Measurements from ENCODE around the gene ZNF174.

DNA sequence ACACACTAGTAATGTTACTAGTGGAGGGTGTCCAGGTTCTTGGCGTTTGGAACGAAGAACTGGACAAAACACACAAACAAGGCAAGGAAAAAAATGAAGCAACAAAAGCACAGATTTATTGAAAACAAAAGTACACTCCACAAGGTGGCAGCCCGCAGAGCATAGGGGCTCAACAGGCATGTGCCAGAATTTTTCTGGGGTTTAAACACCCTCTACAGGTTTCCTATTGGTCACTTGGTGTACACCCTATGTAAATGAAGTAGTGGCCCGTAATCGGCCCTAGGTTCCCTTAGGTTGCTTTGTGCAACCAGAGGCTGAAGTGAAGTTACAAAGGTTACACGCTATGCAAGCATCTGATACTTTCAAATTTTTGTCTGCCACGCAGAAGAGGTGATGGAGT, 37.2 kb upstream of the ZNF174 start:
- TF ChIP-seq, protein P1, sequence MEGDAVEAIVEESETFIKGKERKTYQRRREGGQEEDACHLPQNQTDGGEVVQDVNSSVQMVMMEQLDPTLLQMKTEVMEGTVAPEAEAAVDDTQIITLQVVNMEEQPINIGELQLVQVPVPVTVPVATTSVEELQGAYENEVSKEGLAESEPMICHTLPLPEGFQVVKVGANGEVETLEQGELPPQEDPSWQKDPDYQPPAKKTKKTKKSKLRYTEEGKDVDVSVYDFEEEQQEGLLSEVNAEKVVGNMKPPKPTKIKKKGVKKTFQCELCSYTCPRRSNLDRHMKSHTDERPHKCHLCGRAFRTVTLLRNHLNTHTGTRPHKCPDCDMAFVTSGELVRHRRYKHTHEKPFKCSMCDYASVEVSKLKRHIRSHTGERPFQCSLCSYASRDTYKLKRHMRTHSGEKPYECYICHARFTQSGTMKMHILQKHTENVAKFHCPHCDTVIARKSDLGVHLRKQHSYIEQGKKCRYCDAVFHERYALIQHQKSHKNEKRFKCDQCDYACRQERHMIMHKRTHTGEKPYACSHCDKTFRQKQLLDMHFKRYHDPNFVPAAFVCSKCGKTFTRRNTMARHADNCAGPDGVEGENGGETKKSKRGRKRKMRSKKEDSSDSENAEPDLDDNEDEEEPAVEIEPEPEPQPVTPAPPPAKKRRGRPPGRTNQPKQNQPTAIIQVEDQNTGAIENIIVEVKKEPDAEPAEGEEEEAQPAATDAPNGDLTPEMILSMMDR (IDR thresholded peaks at IDR 0.05; ENCODE audit: low read depth, low read length, poor library complexity, severe bottlenecking) = no peak
- TF ChIP-seq EZH2phosphoT487 (IDR thresholded peaks at IDR 0.05; ENCODE audit: borderline replicate concordance, low read length) = no peak

All from DOHH2 (cell line).